ENCODE results near the gene GPBP1L1.
"Not testable (repeated sequence)": the region's sequence is repeated elsewhere in the genome, so short reads cannot be mapped to it uniquely, and the experiment has no call there.

GPBP1L1 gene

GRCh38 chr1:45686288-45687013 lies at the start of gene GPBP1L1:
Gene GPBP1L1, minus strand, starts transcription at chr1:45686533. Its CDS starts 27,446 bp downstream, at chr1:45659087.
- DNase-seq = peak; percentile 96

- DNase-seq = no peak
Observed at GRCh38 chr1:45730780-45731319, 44.5 kb upstream of the GPBP1L1 start.

GRCh38 chr1:45730075-45730779 lies 43.9 kb upstream of the GPBP1L1 start:
- no peak for DNase-seq

- not testable (repeated sequence) for DNase-seq
Observed at GRCh38 chr1:45726007-45726406, 39.7 kb upstream of the GPBP1L1 start.

GRCh38 chr1:45723248-45723930 lies 37.1 kb upstream of the GPBP1L1 start:
- DNase-seq = no peak

- DNase-seq = no peak
Observed at GRCh38 chr1:45722809-45723208, 36.5 kb upstream of the GPBP1L1 start.

- DNase-seq = no peak
Observed at GRCh38 chr1:45721207-45721606, 34.9 kb upstream of the GPBP1L1 start.

GRCh38 chr1:45718289-45718688 lies 32.0 kb upstream of the GPBP1L1 start:
- DNase-seq = no peak

GRCh38 chr1:45717386-45717785 lies 31.1 kb upstream of the GPBP1L1 start:
- not testable (repeated sequence) for DNase-seq

GRCh38 chr1:45716700-45717099 lies 30.4 kb upstream of the GPBP1L1 start:
- no peak for DNase-seq

GRCh38 chr1:45713711-45714110 lies 27.4 kb upstream of the GPBP1L1 start:
- no peak for DNase-seq

- no peak for DNase-seq
Observed at GRCh38 chr1:45704637-45705036, 18.3 kb upstream of the GPBP1L1 start.

- DNase-seq = no peak
Observed at GRCh38 chr1:45694823-45695222, 8.5 kb upstream of the GPBP1L1 start.

GRCh38 chr1:45693811-45694210 lies 7.5 kb upstream of the GPBP1L1 start:
- DNase-seq = not testable (repeated sequence)

- DNase-seq = peak; percentile 79
Observed at GRCh38 chr1:45687754-45688740, 1.7 kb upstream of the GPBP1L1 start, which contains the start of gene TMEM69. Gene TMEM69, plus strand, starts transcription at chr1:45688181. Its CDS starts 2,888 bp downstream, at chr1:45691069.

GRCh38 chr1:45687014-45687753 lies 851 bp upstream of the GPBP1L1 start:
- peak; percentile 98 for DNase-seq

GRCh38 chr1:45686015-45686287 lies 382 bp downstream of the GPBP1L1 start:
- DNase-seq = no peak

GRCh38 chr1:45685308-45686014 lies 872 bp downstream of the GPBP1L1 start:
- DNase-seq = no peak

- DNase-seq = no peak
Observed at GRCh38 chr1:45684402-45684801, 1.9 kb downstream of the GPBP1L1 start.

GRCh38 chr1:45682942-45683341 lies 3.4 kb downstream of the GPBP1L1 start:
- no peak for DNase-seq

- DNase-seq = no peak
Observed at GRCh38 chr1:45679123-45679522, 7.2 kb downstream of the GPBP1L1 start.
